GM23248 (cell line): ENCODE measurements around the gene RNF217. TPM values are rescaled to one million over a fixed set of nuclear protein-coding genes. Genes with fewer than 3 reads are reported as not detected.
"Not testable (repeated sequence)": the region's sequence is repeated elsewhere in the genome, so short reads cannot be mapped to it uniquely, and the experiment has no call there.

Experiments used
- DNase-seq: peaks from one replicate; pipeline ENCODE4 v3.0.0-alpha.2; 2015
- H2AFZ ChIP-seq: fragments of 200-600 bp; sonication (generic); 2 replicates; pipeline ENCODE4 v1.6.1; 2016; ENCODE audit warnings: antibody characterized with exemption
- H3F3A ChIP-seq: fragments of 200-600 bp; sonication (generic); 2 replicates; pipeline ENCODE4 v1.6.1; 2016; ENCODE audit warnings: mild to moderate bottlenecking, antibody characterized with exemption, mixed run types; ENCODE audit not compliant: insufficient read depth
- H3K27ac ChIP-seq: fragments of 200-600 bp; sonication (generic); 2 replicates; pipeline ENCODE4 v1.5.1; 2016; ENCODE audit warnings: mild to moderate bottlenecking
- H3K27me3 ChIP-seq: fragments of 200-600 bp; sonication (generic); replicated peaks from 2 replicates; pipeline ENCODE4 v1.6.1; 2016; ENCODE audit warnings: mild to moderate bottlenecking; ENCODE audit not compliant: insufficient read depth
- H3K36me3 ChIP-seq: fragments of 200-600 bp; sonication (generic); 2 replicates; pipeline ENCODE4 v1.6.1; 2016; ENCODE audit warnings: low read depth, mild to moderate bottlenecking
- H3K4me1 ChIP-seq: fragments of 200-600 bp; sonication (generic); 2 replicates; pipeline ENCODE4 v1.6.1; 2016; ENCODE audit warnings: mild to moderate bottlenecking; ENCODE audit not compliant: insufficient read depth
- H3K4me2 ChIP-seq: fragments of 200-600 bp; sonication (generic); one replicate; pipeline ENCODE4 v1.6.1; 2016; ENCODE audit warnings: mild to moderate bottlenecking; ENCODE audit not compliant: unreplicated experiment
- H3K4me3 ChIP-seq: fragments of 200-600 bp; sonication (generic); 2 replicates; pipeline ENCODE4 v1.5.1; 2016; ENCODE audit warnings: mild to moderate bottlenecking
- H3K79me2 ChIP-seq: fragments of 200-600 bp; sonication (generic); 2 replicates; pipeline ENCODE4 v1.6.1; 2016; ENCODE audit warnings: mild to moderate bottlenecking; ENCODE audit not compliant: insufficient read depth
- H3K9ac ChIP-seq: fragments of 200-600 bp; sonication (generic); 2 replicates; pipeline ENCODE4 v1.6.1; 2016; ENCODE audit warnings: mild to moderate bottlenecking
- H3K9me2 ChIP-seq: fragments of 200-600 bp; sonication (generic); 2 replicates; pipeline ENCODE4 v1.6.1; 2016; ENCODE audit warnings: mixed run types, mild to moderate bottlenecking, moderate library complexity; ENCODE audit not compliant: insufficient read depth
- H3K9me3 ChIP-seq: fragments of 200-600 bp; sonication (generic); one replicate; pipeline ENCODE4 v1.6.1; 2017; ENCODE audit warnings: low read depth
- H4K20me1 ChIP-seq: fragments of 200-600 bp; sonication (generic); 2 replicates; pipeline ENCODE4 v1.6.0; 2016; ENCODE audit not compliant: insufficient read depth
- EZH2 ChIP-seq: fragments of 200-600 bp; sonication (generic); IDR thresholded peaks from 2 replicates; pipeline ENCODE4 v1.6.1; 2018; ENCODE audit warnings: antibody characterized with exemption, mild to moderate bottlenecking; ENCODE audit not compliant: insufficient read depth, poor library complexity, severe bottlenecking
- EZH2phosphoT487 ChIP-seq: fragments of 200-600 bp; sonication (generic); IDR thresholded peaks from 2 replicates; pipeline ENCODE4 v1.6.1; 2018; ENCODE audit warnings: antibody characterized with exemption, moderate library complexity, mild to moderate bottlenecking, low read depth; ENCODE audit not compliant: insufficient read depth
- WGBS, 2 experiments: methylation state at CpG; one replicate each; pipeline ENCODE4 v1.1.6; 2015 to 2017; ENCODE audit warnings: low lambda C conversion rate in 2 of 2, low coverage in 1 of 2; ENCODE audit errors: missing lambda C conversion rate in 2 of 2; 5-methylcytosine and 5-hydroxymethylcytosine counted together
- in situ Hi-C: fragments of 300-500 bp; cut with MboI; formaldehyde crosslinking; loops from 2 replicates; pipeline ENCODE4 v1.15.0; 2020
- polyA plus RNA-seq: library from polyadenylated mRNA; unstranded; fragments of >200 nt; fragmentation: Nextera tagmentation; extraction: Ambion mirVana; gene quantifications from 2 replicates; pipeline ENCODE4 v1.2.1, GENCODE V29; 2016
- total RNA-seq: library from RNA; depleted of rRNA; stranded (reverse); fragments of >200 nt; shearing (Covaris generic); gene quantifications from 2 replicates; pipeline ENCODE4 v1.2.3, GENCODE V29; 2014; rRNA removed

RNF217 gene
- total RNA-seq (10.9 and 15.2 TPM in 2 replicates), polyA plus RNA-seq (3.2 and 3.3 TPM in 2 replicates)

GRCh38 chr6:124961777-124962638 lies at the start of gene RNF217:
Gene RNF217, plus strand, starts transcription at chr6:124962437. Its CDS starts 108 bp downstream, at chr6:124962545.
- H3K4me1 ChIP-seq: peaks cover 30% of the 10 kb centered on the region
- peaks cover 35% of the 10 kb centered on the region for H3F3A ChIP-seq
- H3K4me2 ChIP-seq: peak within 1 kb of the TSS; percentile 95
- peak within 1 kb of the TSS; percentile 89 for H2AFZ ChIP-seq
- H3K27me3 ChIP-seq: no peaks in the 10 kb centered on the region
- H3K9me3 ChIP-seq: no peaks in the 10 kb centered on the region
- H3K27ac ChIP-seq: peak within 1 kb of the TSS; percentile 74
- H4K20me1 ChIP-seq: no peaks in the 10 kb centered on the region
- TF ChIP-seq EZH2 (no peak), EZH2phosphoT487 (no peak)
- in situ Hi-C loops: no loop called here
- H3K9me2 ChIP-seq: no peaks in the 10 kb centered on the region
- peak; percentile 77 for DNase-seq
- no peaks in the 10 kb centered on the region for H3K36me3 ChIP-seq
- peak within 1 kb of the TSS; percentile 86 for H3K9ac ChIP-seq
- peak within 1 kb of the TSS; percentile 85 for H3K4me3 ChIP-seq
- 1 to 2% methylated on average over 79 to 94 of the region's 101 CpGs for WGBS, 2 experiments
- peaks cover 65% of the 10 kb centered on the region for H3K79me2 ChIP-seq

GRCh38 chr6:124913056-124913455 lies 49.2 kb upstream of the RNF217 start:
- no peaks in the 10 kb centered on the region for H3F3A ChIP-seq
- H3K27me3 ChIP-seq: no peaks in the 10 kb centered on the region
- no peaks in the 10 kb centered on the region for H3K4me1 ChIP-seq
- no peak overlapping the region for H2AFZ ChIP-seq
- H3K9me3 ChIP-seq: no peaks in the 10 kb centered on the region
- DNase-seq: no peak
- H3K27ac ChIP-seq: no peak overlapping the region
- H3K79me2 ChIP-seq: no peaks in the 10 kb centered on the region
- no peak overlapping the region for H3K4me2 ChIP-seq
- no peaks in the 10 kb centered on the region for H3K36me3 ChIP-seq
- TF ChIP-seq EZH2phosphoT487 (no peak), EZH2 (no peak)
- WGBS, 2 experiments: 98 to 100% methylated on average over 1 of the region's 1 CpG
- no peaks in the 10 kb centered on the region for H4K20me1 ChIP-seq
- in situ Hi-C loops: no loop called here
- H3K9me2 ChIP-seq: no peaks in the 10 kb centered on the region
- H3K9ac ChIP-seq: no peak overlapping the region
- no peak overlapping the region for H3K4me3 ChIP-seq

GRCh38 chr6:124917769-124918168 lies 44.5 kb upstream of the RNF217 start:
- Histone ChIP-seq H3K9me2 (no peaks in the 10 kb centered on the region), H3K4me2 (no peak overlapping the region), H3K27me3 (no peaks in the 10 kb centered on the region), H3K79me2 (no peaks in the 10 kb centered on the region), H4K20me1 (no peaks in the 10 kb centered on the region), H3F3A (no peaks in the 10 kb centered on the region), H3K36me3 (no peaks in the 10 kb centered on the region), H3K9ac (no peak overlapping the region), H2AFZ (peak overlapping the region; percentile 69; the same call in 1 of the 2 replicates), H3K4me1 (peaks cover 5% of the 10 kb centered on the region; the same call in 1 of the 2 replicates), H3K4me3 (no peak overlapping the region; the same call in 1 of the 2 replicates), H3K9me3 (no peaks in the 10 kb centered on the region), H3K27ac (no peak overlapping the region)
- in situ Hi-C loops: no loop called here
- TF ChIP-seq EZH2 (no peak), EZH2phosphoT487 (no peak)
- DNase-seq: peak; percentile 3
- WGBS, 2 experiments: 88 to 89% methylated on average over 1 of the region's 1 CpG

- in situ Hi-C loops, H3K9me3 ChIP-seq, H3K27me3 ChIP-seq, H3K4me3 ChIP-seq, H3F3A ChIP-seq, H3K36me3 ChIP-seq, H3K27ac ChIP-seq, H3K9me2 ChIP-seq, H2AFZ ChIP-seq, H4K20me1 ChIP-seq, H3K4me2 ChIP-seq, H3K79me2 ChIP-seq, H3K9ac ChIP-seq, H3K4me1 ChIP-seq, DNase-seq: not testable (repeated sequence)
- 79 to 92% methylated on average over 2 of the region's 2 CpGs for WGBS, 2 experiments
Observed at GRCh38 chr6:124919703-124920102, 42.5 kb upstream of the RNF217 start.
